ENCODE data around the gene PNPLA3. TPM values are rescaled to one million over a fixed set of nuclear protein-coding genes. Genes with fewer than 3 reads are reported as not detected.

PNPLA3 gene
- total RNA-seq, 2 experiments from 2014 or later, result 0.58 to 0.70 TPM

GRCh38 chr22:43976861-43977795 lies 53.5 kb downstream of the PNPLA3 start:
- no peaks in the 10 kb centered on the region for H3K4me1 Mint-ChIP-seq (ENCODE audit: low read depth)
- H3K36me3 Mint-ChIP-seq (ENCODE audit: low read depth), result peaks cover 39% of the 10 kb centered on the region
- H3K27ac Mint-ChIP-seq, result no peak overlapping the region
- POLR2A ChIA-PET, result interaction anchor here (0.6 to 0.8 kb wide), 2 partner anchors 26 to 668 kb away, joined by 3 read pairs; no protein-coding TSS in a partner anchor
- CTCF ChIA-PET, result interaction anchor here (2.6 kb wide), 1 partner anchor 16 kb away, joined by 9 read pairs; no protein-coding TSS in a partner anchor
- TF ChIP-seq CTCF (IDR thresholded peaks at IDR 0.05), result no peak
- intact Hi-C loops (cut with micrococcal nuclease), result no loop called here
- H3K27me3 Mint-ChIP-seq, result no peaks in the 10 kb centered on the region
- no peak for DNase-seq
- H3K4me3 Mint-ChIP-seq, result no peak overlapping the region
- no peaks in the 10 kb centered on the region for H3K9me3 Mint-ChIP-seq
- no peak for ATAC-seq

DNA sequence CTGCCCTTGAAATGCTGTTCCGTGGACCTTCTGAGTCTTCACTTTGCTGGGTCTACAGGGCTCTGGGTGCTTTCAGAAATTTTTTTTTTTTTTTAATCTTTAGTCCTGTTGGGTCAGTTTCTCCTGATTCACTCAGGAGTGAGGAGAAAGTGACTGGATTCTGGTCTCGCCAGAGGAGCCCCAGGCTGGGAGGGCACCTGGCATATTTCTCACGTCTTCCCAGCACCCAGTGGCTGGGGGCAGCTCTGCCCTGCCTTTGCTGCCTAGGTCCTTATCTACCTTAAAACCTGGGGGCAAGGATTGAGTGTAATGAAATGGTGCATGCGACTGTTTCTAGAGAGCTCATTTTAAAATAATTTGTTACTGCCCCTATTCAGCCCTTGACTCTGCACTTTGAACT lies 55.0 kb downstream of the PNPLA3 start:
- ATAC-seq (no peak), DNase-seq (no peak)
- intact Hi-C loops (cut with micrococcal nuclease), result no loop called here
- no peak overlapping the region for H3K27ac Mint-ChIP-seq
- no peak for TF ChIP-seq CTCF (IDR thresholded peaks at IDR 0.05)
- H3K27me3 Mint-ChIP-seq, result no peaks in the 10 kb centered on the region
- no peaks in the 10 kb centered on the region for H3K4me1 Mint-ChIP-seq (ENCODE audit: low read depth)
- ChIA-PET POLR2A (no interaction called here), CTCF (interaction anchor here (1.0 to 2.6 kb wide), 2 partner anchors 14 to 33 kb away, joined by 3 to 9 read pairs; no protein-coding TSS in a partner anchor)
- H3K36me3 Mint-ChIP-seq (ENCODE audit: low read depth), result peaks cover 37% of the 10 kb centered on the region
- no peak overlapping the region for H3K4me3 Mint-ChIP-seq
- no peaks in the 10 kb centered on the region for H3K9me3 Mint-ChIP-seq

GRCh38 chr22:43980579-43980978 lies 57.0 kb downstream of the PNPLA3 start:
- no peaks in the 10 kb centered on the region for H3K27me3 Mint-ChIP-seq
- no peak for TF ChIP-seq CTCF (IDR thresholded peaks at IDR 0.05)
- POLR2A ChIA-PET, result no interaction called here
- H3K4me1 Mint-ChIP-seq (ENCODE audit: low read depth), result no peaks in the 10 kb centered on the region
- no peak overlapping the region for H3K4me3 Mint-ChIP-seq
- CTCF ChIA-PET, result interaction anchor here (1.5 kb wide), 1 partner anchor 13 kb away, joined by 3 read pairs; no protein-coding TSS in a partner anchor
- DNase-seq (no peak), ATAC-seq (no peak)
- no peak overlapping the region for H3K27ac Mint-ChIP-seq
- H3K36me3 Mint-ChIP-seq (ENCODE audit: low read depth), result peaks cover 31% of the 10 kb centered on the region
- intact Hi-C loops (cut with micrococcal nuclease), result no loop called here
- no peaks in the 10 kb centered on the region for H3K9me3 Mint-ChIP-seq

- Mint-ChIP-seq H3K36me3 (ENCODE audit: low read depth) (peaks cover 29% of the 10 kb centered on the region), H3K27me3 (no peaks in the 10 kb centered on the region), H3K27ac (no peak overlapping the region), H3K9me3 (no peaks in the 10 kb centered on the region), H3K4me3 (no peak overlapping the region), H3K4me1 (ENCODE audit: low read depth) (no peaks in the 10 kb centered on the region)
- no peak for ATAC-seq
- POLR2A ChIA-PET, result no interaction called here
- no peak for TF ChIP-seq CTCF (IDR thresholded peaks at IDR 0.05)
- CTCF ChIA-PET, result interaction anchor here (1.5 kb wide), 1 partner anchor 12 kb away, joined by 3 read pairs; no protein-coding TSS in a partner anchor
- intact Hi-C loops (cut with micrococcal nuclease), result no loop called here
- no peak for DNase-seq
Observed at GRCh38 chr22:43980996-43981395, 57.4 kb downstream of the PNPLA3 start.

- Mint-ChIP-seq H3K4me1 (ENCODE audit: low read depth) (no peaks in the 10 kb centered on the region), H3K36me3 (ENCODE audit: low read depth) (peaks cover 23% of the 10 kb centered on the region), H3K4me3 (no peak overlapping the region), H3K27ac (no peak overlapping the region), H3K9me3 (no peaks in the 10 kb centered on the region), H3K27me3 (no peaks in the 10 kb centered on the region)
- DNase-seq (no peak), ATAC-seq (no peak)
- CTCF ChIA-PET, result interaction anchor here (1.0 kb wide), 1 partner anchor 38 kb away, joined by 3 read pairs; no protein-coding TSS in a partner anchor
- POLR2A ChIA-PET, result no interaction called here
- no peak for TF ChIP-seq CTCF (IDR thresholded peaks at IDR 0.05)
- intact Hi-C loops (cut with micrococcal nuclease), result no loop called here
Observed at GRCh38 chr22:43983808-43984207, 60.2 kb downstream of the PNPLA3 start.
